PC-3 (cell line): ENCODE data around the gene ZNF462.

Experiments
- CTCF ChIP-seq: fragments of 300-600 bp; sonication (generic); conservative IDR thresholded peaks from 2 replicates; pipeline ENCODE4 v1.5.1; 2017; ENCODE audit warnings: antibody characterized with exemption, low read depth, mild to moderate bottlenecking, low read length
- EZH2 ChIP-seq: fragments of 300-600 bp; sonication (generic); IDR thresholded peaks from one replicate; pipeline ENCODE4 v1.6.1; 2017; ENCODE audit warnings: antibody characterized with exemption, mild to moderate bottlenecking, low read length; ENCODE audit not compliant: unreplicated experiment
- EZH2phosphoT487 ChIP-seq: fragments of 300-600 bp; sonication (generic); IDR thresholded peaks from 2 replicates; pipeline ENCODE4 v1.6.1; 2018; ENCODE audit warnings: mild to moderate bottlenecking, antibody characterized with exemption, low read length, borderline replicate concordance

- no peak for TF ChIP-seq CTCF
- no peak for TF ChIP-seq EZH2phosphoT487
- TF ChIP-seq EZH2: no peak
These were observed 19.6 kb upstream of the ZNF462 start for GRCh38 chr9:106843371-106843770.
